ENCODE measurements around the gene BPI.
"Not testable (repeated sequence)": the region's sequence is repeated elsewhere in the genome, so short reads cannot be mapped to it uniquely, and the experiment has no call there.

The BPI gene

DNA sequence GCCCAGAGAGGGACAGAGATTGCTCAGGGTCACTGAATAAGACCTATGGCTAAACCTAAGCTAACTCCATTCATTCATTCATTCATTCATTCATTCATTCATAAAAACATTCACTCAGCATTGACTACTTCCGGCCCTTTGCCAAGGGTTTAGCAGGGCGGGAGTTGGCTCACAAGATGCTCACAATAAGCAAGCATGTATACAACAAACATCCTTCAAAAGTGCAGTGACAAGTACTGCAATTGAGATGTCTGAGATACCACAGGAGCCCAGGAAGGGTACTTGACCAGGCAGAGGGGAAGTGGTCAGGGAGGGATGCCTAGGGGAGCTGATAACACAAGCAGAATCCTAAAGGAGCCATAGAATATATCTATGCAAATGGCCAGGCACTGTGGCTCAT lies 25.2 kb upstream of the BPI start:
- peak in 1 of 2 experiments; percentile 64 for DNase-seq

DNA sequence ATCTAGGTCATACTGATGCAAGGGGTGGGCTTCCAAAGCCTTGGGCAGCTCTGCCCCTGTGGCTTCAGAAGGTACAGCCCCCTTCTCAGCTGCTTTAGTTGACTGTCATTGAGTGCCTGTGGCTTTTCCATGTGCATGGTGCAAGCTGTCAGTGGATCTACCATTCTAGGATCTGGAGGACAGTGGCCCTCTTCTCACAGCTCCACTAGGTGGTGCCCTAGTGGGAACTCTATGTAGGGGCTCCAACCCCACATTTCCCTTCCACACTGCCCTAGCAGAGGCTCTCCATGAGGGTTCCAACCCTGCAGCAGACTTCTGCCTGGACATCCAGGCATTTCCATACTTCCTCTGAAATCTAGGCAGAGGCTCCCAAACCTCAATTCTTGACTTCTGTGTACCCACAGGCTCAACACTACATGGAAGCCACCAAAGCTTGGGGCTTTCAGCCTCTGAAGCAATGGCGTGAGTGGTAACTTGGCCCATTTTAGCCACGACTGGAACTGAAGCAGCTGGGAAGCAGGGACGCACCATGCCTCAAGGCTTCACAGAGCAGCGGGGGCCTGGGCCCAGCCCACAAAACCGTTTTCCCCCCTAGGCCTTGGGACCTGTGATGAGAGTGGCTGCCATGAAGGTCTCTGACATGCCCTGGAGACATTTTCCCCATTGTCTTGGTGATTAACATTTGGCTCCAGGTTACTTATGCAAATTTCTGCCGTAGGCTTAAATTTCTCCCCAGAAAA lies 22.6 kb upstream of the BPI start:
- DNase-seq = not testable (repeated sequence)

DNA sequence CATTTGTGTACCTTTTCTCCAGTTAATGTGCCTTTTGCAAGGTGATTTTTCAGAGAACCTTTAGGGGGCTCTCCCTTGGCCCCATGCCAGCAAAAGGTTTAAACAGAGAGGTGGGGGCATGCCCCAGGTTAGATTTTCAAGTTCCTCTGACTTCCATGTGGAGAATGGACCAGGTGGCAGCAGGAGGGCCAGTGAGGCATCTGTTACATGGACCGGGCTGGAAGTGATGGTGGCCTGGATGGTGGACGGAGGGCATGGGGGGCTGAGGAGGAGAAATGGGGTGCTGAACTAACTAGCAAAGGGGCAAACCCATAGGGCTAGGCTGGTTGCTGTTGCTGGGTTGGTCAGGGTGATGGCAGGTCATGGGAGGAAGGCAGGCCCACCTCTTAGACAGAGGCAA lies 20.7 kb upstream of the BPI start:
- DNase-seq = no peak

DNA sequence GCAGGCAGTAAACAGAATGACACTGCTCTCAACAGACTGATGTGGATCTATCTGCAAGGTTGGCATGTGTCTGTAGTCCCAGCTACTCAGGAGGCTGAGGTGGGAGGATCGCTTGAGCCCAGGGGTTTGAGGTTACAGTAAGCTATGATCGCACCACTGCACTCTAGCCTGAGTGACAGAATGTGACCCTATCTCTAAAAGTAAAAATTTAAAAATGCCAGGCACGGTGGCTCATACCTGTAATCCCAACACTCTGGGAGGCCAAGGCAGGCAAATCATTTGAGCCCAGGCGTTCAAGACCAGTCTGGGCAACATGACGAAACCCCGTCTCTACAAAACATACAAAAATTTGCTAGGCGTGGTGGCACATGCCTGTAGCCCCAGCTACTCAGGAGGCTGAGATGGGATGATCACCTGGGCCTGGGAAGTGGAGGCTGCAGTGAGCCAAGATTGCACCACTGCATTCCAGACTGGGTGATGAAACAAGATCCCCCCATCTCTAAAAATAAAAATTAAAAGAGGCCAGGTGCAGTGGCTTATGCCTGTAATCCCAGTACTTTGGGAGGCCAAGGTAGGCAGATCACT lies 19.8 kb upstream of the BPI start:
- DNase-seq = not testable (repeated sequence)

DNA sequence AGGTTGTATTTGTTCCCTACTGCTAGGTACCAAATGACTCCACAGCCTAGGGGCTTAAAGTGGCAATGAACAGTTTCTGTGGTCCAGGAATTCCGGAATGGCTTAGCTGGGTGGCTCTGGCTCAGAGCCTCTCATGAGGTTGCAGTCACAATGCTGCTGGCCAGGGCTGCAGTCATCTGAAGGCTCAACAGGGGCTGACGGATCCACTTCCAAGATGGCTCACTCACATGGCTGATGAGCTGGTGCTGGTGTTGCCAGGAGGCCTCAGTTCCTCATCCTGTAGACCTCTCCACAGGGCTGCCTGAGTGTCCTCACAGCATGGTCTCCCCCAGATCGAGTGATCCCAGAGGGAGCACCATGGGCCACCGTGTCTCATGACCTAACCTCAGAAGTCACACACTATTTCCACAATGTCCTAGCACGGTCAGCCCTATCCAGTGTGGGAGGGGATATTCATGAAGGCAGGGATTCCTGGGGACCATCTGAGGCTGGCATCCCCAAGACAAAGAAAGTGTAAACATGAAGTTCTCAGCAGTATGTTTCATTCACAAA lies 19.0 kb upstream of the BPI start:
- no peak for DNase-seq

DNA sequence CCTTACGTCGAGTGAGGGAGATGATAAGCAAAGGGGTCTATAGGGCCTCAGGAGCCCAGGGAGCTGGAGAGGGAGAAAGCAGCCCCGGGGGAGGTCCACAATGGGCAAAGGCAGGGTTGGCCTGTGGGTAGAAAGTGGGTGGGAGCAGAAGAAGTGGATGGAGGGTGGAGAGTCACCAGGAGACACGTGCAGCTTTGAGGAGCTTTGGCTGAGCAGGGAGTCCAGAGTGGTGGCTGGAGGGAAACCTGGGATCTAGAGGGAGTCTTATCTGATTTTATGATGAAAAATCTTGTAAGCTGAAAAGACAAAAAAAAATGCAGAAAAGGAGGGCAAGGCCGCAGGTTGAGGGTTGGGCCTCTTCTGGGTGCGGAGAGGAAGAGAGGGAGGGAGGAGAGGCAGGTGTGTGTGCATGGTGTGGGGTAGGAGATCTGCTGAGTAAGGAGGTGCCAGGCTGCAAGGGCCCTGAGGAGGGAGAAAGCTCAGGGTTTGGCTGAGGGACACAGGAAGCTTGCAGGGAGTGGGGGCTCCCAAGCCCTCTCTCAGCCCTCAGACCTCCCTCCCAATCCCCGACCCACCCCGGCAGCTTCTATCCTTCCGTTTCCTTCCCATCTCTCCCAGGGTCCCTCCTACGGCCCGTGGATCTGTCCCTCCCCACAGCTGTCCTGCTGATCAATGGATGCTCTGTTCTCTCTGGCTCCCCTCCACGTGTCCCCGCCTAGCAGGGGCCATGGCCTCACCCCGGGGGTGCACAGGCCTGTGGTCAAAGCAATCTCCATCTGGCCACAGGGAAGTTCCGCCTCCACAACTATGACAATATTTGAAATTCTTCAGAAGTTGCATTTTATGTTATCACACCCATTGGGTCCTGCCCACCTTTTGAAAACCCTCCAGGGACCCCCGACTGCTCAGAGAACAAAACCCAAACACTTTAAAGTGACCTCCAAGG lies 17.1 kb upstream of the BPI start:
- no peak for DNase-seq

DNA sequence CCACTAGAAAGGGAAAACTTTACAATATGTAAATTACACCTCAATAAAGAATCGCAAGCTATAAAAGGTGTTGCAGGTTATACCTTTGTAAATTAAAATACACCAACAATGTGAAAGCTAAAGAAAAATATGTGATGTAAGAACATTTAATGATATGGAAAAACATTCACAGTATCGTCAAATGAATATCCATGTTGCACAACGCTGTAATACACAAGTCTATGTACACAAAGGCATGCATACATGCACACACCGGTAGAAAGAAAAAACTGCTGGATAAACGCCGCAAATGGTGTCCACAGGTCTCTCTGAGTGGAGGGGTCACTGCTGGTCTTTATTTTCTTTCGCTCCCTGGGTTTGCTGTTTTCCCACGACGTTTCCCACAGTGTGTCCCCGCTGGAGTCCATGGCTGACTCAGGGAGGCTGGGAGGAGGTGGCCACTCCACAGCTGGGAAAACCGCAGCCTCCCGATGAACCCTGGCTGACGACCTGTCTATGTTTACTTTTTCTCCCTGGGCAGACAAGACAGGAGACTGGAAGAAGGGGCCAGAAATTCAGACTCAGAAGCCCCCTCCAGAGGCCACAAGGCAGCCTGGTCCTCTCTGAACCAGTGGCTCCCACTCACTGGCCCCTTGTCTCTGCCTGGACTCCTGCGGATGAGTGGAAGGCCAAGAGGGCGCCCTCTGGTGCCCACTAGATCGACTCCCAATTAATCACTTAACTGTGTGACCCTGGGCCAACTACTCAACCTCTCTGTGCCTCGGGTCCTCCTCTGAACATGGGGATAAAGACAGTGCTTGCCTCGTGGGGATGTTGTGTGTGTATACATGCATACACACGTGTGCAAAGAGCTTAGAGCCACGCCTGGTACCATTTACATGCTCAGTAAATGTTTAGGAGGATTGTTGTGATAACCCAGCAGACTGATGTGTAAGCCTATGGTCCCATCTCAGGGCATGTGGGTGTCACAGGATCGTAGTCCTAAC lies 12.8 kb upstream of the BPI start:
- peak; percentile 24 to 70 for DNase-seq

DNA sequence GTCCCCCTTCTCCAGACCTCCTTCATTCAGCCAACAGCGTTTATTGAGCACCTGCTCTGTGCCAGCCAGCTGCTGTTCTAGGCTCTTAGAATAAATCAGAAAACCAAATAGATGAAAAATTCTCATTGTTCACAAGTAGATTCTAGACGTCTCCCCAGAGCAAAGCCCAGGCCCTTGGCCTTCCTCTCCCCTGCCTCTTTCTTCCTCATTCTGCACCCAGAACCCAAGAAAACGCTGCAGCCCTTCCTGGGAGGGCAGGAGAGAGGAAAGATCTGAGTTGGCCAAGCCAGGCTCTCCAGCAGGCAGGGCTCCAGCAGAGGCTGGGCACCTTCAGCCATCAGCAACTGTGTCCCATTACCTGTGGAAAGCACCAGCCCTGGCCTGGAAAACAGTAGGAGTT lies 12.0 kb upstream of the BPI start:
- no peak for DNase-seq

DNA sequence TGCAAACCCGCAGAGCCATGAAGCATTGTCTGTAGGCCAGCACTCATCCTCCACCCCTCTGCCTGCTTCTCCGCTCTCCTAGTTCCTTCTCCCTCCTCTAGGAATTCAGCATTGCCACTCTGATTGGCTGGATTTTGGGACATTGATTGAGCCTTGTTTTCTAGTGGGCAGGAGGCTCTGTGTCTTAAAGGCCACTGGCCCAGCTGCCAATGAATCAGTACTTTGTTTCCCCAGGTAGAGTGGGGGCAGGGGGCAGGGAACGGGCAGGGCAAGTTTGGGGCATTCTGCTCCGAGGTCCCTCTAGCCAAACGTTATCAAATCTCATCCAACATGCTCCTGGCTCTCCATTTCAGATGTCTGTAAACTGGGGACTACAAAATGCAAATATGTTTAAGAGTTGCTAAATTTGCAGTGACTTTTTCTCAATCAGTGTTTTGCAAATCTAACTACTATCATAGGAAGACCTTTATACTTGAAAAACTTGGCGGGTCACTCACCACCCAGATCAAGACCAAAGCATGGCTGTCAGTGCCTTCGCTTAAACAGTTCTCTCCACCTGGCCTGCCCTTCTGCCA lies 10.4 kb upstream of the BPI start:
- DNase-seq = no peak

DNA sequence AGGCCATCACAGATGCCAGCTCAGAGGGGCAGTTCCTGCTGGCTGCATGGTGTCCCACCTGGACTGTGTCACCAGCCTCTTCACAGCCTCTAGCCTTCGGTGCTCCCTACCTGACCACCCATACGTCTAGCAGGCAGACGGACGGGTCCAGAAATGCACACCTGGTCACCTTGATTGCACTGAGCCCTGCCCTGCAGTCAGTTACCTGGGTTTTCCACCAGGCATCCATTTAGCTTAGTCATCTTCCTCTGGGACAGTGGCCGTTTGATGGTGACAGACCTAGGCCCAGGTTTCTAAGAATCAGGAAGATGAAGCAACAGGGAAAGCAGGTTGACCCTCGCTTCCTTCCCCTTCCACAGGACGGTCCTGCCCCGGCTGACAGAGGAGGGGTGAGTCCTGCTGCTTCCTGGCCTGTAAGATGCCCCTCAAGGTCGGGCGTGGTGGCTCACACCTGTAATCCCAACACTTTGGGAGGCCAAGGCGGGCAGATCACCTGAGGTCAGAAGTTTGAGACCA lies 9.8 kb upstream of the BPI start:
- no peak for DNase-seq

DNA sequence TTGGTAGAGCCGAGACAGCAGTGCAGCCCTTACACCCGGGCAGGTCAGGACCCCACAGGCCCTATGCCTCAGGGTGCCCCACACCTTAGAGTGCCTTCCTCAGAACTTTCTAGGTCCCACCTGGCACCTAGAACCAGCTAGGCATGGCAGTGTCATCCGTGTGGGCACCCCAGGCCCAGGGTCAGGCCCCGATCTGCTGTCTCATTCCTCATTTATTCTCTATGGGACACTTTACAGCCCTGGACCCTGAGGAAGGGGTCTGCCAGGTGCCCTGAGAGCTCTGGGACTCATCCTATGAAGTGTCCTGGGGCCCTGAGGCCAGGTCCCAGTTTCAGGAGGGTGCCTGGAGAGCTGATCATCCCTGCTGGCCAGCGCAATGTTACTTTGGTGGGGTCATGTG lies 8.1 kb upstream of the BPI start:
- no peak for DNase-seq

DNA sequence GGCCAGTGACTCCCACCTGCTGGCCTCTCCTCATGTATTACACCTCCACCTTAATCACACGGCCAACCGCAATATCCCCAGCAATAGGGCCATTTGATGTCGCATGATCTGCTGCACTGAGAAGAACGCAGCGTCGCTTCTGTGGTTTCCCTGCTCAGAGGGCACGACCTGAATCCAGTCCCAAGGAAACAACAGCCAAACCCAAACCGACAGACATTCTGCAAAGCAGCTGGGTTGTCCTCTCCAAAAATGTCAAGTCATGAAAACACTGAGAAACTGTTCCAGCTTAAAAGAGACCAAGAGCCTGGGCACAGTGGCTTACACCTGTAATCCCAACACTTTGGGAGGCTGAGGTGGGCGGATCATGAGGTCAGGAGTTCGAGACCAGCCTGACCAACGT lies 7.5 kb upstream of the BPI start:
- no peak for DNase-seq

DNA sequence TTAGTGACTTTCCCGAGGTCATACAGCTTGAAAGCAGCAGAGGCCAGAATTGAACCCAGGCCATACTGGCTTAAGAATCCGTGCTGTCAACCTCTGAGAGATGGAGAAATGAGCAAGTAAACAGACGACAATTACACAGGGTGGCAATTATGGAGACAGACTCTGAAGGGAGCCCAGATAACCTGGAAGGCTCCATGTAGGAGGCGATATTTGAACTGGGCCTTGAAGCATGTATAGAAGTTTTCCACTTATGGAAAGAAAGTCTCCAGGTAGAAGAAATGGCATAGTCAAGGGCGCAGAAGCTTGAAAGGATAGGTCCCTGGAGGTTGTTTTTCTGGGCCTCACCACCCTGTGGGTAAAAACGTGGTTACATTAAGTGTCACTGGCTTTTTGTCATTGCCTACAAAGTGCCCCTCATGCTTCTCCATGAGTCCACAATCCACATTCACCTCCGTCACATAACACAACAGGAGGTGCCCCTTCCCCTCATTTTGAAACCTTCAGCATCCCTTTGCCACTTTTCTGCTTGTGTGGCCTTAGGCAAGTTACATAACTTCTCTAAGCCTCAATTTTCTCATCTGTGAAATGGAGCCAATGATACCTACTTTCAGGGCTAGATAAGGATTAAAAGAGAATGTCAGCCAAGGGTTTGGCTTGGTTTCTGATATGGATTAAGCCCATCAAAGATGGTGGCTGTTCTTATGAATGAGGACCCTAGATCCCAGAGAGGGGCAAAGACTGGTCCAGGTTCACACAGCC lies 5.9 kb upstream of the BPI start:
- DNase-seq = no peak

DNA sequence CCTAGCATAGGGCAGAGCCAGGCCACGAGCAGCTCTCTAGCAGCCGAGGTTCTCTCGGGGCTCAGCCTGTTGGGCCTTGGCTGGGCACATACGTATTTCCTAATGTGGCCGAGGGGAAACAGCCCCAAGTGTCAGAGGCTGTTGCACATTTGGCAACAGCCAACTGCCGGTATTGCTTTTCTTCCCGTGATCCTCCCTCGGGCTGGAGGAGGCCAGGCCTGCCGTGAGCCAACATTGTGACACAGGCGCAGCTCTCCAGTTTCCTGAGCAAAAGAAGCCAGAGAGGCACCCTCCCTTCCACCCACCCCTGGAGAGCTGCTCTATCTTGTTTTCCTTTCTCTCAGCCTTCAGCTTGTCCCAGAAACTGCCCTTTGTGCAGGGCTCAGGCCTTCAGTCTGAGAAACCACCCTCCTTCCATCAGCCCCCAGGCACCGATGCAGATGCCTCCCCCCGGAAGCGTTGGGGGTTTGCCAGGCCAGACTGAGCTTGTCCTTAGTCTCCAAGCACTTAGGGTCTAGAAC lies 5.1 kb upstream of the BPI start:
- no peak for DNase-seq

DNA sequence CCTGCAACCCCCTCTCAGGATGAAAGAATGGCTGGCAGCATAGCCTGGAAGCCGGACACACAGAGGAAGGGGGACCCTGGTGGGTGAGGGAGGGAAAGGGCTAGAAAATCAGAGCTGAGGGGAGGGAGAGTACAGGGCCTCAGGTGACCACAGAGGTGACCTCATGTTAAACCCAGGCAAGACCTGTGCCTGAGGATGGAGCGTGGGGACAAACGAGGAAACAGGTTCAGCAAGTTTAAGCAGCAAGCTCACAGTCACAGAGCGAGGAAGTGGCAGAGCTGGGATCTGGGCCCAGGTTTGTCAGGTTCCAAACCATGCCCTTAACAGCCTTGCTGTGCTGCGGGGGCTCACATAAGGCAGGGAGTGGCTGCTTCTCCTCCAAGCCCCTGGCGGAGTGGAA lies 4.0 kb upstream of the BPI start:
- DNase-seq = no peak

DNA sequence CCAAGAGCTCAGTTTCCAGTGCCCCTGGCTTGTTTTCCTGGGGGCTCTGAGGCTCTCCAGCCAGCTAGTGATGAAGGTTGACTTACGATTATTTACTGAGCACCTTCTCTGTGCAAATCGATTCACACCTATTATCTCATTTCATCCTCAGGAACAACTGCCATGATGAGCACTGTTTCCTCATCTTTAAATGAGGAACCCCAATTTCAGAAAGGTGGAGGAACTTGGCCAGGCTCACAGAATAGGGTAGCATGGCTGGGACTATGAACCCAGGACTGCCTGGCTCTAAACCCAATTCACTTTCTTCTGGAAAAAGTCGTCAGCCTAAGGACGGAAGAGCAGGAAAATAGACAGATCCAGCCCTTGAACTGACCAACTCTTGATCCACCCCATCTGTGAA lies 3.5 kb upstream of the BPI start:
- no peak for DNase-seq

DNA sequence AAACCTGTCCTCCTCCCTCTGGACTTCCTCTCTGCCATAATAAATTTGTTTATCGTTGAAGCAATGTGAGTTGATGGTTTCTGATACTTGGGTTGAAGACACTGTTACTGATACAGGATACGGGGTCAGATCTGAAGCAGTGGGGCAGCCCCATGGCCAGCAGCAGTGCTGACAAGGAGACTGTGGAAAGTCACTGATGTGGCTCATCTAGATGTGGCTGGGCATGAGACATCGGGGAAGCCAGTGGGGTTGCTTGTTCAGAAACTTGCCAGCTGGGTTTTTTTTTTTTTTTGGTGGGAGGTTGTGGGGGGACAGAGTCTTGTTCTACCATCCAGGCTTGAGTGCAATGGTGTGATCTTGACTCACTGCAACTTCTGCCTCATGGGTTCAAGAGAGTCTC lies 2.6 kb upstream of the BPI start:
- no peak for DNase-seq

DNA sequence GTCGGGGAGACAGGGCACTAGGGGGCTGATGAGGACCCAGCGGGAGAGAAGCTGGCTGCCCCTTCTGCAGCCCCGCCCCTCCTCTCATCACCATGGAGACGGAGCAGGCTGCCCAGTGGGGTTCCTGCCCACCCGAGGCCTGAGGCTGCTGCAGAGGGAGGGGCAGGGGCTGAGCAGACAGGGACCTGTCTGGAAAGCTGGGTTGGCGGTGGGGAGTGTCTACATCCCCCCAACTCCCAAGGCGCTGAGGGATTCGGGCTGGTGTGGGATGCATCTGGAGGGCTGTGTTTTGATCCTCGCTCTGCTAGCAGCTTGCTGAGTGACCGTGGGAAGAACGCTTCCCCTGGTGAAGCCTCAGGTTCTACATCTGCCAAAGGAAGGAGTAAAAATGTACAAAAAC lies 1.2 kb upstream of the BPI start:
- peak in 1 of 2 experiments; percentile 48 for DNase-seq

DNA sequence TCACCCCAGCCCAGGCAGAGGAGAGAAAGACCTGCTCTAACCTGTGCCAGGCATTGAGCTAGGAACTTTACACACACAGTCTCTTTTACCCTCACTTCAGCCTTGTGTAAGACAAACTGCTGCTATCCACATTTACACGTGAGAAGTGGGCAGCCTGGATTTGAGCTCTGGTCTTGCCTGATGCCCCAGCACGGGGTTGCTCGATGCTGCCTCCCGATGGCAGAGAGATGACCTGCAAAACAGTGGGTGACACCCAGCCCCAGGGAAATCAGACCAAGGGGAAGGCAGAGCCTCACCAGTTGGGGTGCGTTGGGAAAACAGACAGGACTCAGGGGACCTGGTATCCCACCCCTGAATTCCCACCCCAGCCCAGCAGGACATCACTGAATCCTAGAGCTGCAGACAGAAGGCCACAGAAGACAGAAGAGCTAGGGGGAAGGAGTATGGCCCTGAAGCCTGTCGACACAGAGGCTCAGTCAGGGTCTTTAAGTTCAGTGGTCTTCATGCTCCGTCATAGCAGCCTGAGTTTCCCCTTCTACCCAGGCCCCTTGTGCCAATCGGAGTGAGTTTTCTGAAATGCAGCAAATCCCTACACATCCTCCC lies 990 bp downstream of the BPI start:
- peak; percentile 15 to 69 for DNase-seq

DNA sequence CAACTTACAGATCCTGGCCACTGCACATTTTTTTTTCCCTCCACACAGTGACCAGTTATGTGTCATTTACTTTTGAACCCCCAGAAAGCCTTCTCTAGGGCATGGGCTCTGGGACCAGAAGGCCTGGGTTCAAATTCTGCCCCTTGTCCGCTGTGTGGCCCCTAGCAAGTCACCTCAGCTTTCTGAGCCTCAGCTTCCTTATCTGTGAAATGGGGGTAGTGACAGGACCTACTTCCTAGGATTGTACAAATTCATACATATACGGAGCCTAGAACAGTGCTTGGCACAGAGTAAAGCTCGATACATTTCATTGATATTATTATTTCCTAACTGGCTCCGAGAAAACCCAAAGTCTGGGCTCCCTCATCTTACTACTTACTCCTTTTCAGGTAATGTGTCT lies 1.6 kb downstream of the BPI start:
- no peak for DNase-seq

Data from NCI-H524 (cell line).